H1 (cell line): ENCODE measurements around the gene TWSG1. TPM values are rescaled to one million over a fixed set of nuclear protein-coding genes. Genes with fewer than 3 reads are reported as not detected.

ENCODE experiments used
- ATF2 ChIP-seq: IDR thresholded peaks from 2 replicates; pipeline ENCODE4 v1.6.1; 2012; ENCODE audit warnings: low read length, inconsistent platforms
- PHF8 ChIP-seq: fragments of 200-600 bp; sonication (generic); conservative IDR thresholded peaks from 2 replicates; pipeline ENCODE4 v1.7.1; 2012; ENCODE audit warnings: low read depth, mild to moderate bottlenecking, inconsistent platforms, low read length, moderate library complexity
- RXRA ChIP-seq: IDR thresholded peaks from 2 replicates; pipeline ENCODE4 v1.6.1; 2011; ENCODE audit warnings: low read depth, mild to moderate bottlenecking, low read length, moderate library complexity; ENCODE audit not compliant: insufficient read depth
- TAF7 ChIP-seq: optimal IDR thresholded peaks from 2 replicates; pipeline ENCODE3; 2011; ENCODE audit warnings: low read depth, mild to moderate bottlenecking, inconsistent platforms, low read length, moderate library complexity, borderline replicate concordance
- polyA plus RNA-seq, 7 experiments: library from polyadenylated mRNA; depleted of rRNA in 3 of 7; stranded (reverse) in 5 of 7; unstranded in 2 of 7; fragments of >200 nt in 5 of 7; fragments of 200-250 nt in 2 of 7; gene quantifications; 1 replicate in 5 of 7; 2 replicates in 1 of 7; 4 replicates in 1 of 7; pipeline versions ENCODE4 v1.2.1 to v1.2.3, GENCODE V29; 2011 to 2013; ENCODE audit warnings: missing spikeins in 2 of 7, mixed read lengths in 2 of 7
- total RNA-seq: library from RNA; stranded (reverse); fragmentation: NEBNext Ultra II Directional; extraction: Animal tissue kit (Norgen Biotek cat#: 25700); gene quantifications from 2 replicates; pipeline ENCODE4 v1.2.1, GENCODE V29; 2021
- TF ChIP-seq, protein P1 (sequence below): IDR thresholded peaks from 2 replicates; pipeline ENCODE4 v1.6.1; 2011; ENCODE audit warnings: low read length, improper control_type of control experiment

Gene TWSG1
- total and polyA plus RNA-seq, 2 of the 8 experiments (the other 6 are each of a cell fraction or from before 2014, with no cell fraction given) = 11.8 to 19.8 TPM

DNA sequence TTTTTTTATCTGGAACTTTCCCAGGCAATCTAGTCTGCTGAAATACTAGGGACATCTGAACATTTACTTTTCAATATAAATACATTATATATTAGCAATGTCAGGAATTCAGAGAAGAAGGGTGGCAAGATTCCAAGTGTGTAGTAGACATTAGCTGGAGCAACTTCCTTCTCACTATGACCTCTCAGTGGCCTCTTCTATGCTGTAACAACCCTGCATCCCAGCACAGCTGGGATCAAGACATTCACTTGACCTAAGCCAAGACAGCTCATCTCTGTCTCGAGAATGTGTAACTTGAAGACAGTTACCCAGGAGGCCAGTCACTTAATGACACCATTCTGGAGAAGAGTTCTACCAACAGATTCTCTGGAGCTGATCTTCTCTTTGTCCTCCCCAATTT lies 79.0 kb downstream of the TWSG1 start (continued):
- TF ChIP-seq, protein P1, sequence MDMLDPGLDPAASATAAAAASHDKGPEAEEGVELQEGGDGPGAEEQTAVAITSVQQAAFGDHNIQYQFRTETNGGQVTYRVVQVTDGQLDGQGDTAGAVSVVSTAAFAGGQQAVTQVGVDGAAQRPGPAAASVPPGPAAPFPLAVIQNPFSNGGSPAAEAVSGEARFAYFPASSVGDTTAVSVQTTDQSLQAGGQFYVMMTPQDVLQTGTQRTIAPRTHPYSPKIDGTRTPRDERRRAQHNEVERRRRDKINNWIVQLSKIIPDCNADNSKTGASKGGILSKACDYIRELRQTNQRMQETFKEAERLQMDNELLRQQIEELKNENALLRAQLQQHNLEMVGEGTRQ = no peak
- TF ChIP-seq TAF7 = no peak
- no peak for TF ChIP-seq ATF2
- no peak for TF ChIP-seq PHF8
- no peak for TF ChIP-seq RXRA
